GM18858 (cell line): ENCODE results near the gene FERMT2.
"Not testable (repeated sequence)": the region's sequence is repeated elsewhere in the genome, so short reads cannot be mapped to it uniquely, and the experiment has no call there.

ENCODE experiments used
- ATAC-seq: cut with Tn5 transposase; IDR thresholded peaks from one replicate; pipeline ENCODE4 v1.9.1; 2021; ENCODE audit not compliant: unreplicated experiment

Gene FERMT2

DNA sequence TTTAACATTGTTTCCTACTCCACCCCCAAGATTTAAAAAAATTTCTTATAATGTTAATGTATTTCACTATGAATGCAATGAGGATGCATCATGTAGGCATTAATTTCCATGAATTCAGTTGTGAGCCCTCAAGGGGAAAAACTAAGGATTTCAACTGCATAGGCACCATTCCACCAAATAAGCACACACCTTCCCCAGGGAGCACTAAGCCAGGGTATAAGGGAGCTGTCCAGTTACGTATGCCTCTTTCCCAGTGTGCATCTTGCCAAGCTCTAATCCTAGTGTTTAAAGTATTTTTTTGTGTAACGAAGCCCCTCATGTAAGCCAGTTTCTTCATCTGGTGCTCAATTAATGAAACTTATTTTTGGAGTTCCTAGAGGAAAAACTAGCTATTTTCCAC lies 6.6 kb downstream of the FERMT2 start:
- ATAC-seq, result no peak

DNA sequence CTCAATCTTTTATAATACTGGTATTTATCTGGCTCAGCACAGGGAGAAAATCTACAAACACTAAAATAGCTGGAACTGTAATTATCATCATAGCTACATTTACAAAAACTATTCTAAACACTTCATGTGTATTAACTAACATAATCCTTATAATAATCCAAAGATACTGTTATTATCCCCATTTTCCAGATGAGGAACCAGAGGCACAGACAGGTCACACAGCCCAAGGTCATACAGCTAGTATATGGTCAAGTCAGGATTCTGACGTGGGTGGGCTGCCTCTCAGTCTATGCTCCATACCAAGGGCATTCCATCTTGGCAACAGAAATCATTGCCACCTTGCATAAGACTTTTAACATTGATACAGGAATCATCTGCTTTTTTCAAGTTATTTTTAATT lies 11.4 kb downstream of the FERMT2 start:
- ATAC-seq, result no peak

GRCh38 chr14:52937869-52938268 lies 13.0 kb downstream of the FERMT2 start:
- no peak for ATAC-seq

GRCh38 chr14:52937306-52937705 lies 13.5 kb downstream of the FERMT2 start:
- no peak for ATAC-seq

GRCh38 chr14:52936437-52936836 lies 14.4 kb downstream of the FERMT2 start:
- ATAC-seq, result no peak

DNA sequence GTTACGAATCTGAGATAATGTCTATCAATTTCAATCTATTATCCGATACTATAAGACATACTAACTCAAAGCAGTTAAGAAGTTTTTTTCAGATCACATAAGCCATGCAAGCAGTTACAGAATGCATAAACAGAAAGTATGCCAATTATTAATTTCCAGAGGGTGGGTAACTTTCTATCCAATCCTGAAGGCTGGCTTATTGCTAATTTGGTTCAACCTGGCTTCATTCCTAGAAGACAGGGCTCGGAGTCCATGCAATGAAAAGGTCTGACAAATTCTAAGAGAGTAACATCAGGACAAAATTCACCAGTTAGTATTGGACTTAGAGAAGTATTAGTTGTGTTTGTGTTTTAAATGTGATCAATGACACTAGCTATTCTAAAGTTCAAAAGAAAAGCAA lies 15.0 kb downstream of the FERMT2 start:
- ATAC-seq, result no peak

- no peak for ATAC-seq
Measured at GRCh38 chr14:52934762-52935161, 16.1 kb downstream of the FERMT2 start.

- ATAC-seq, result no peak
Measured at GRCh38 chr14:52929192-52929807, 21.6 kb downstream of the FERMT2 start.

DNA sequence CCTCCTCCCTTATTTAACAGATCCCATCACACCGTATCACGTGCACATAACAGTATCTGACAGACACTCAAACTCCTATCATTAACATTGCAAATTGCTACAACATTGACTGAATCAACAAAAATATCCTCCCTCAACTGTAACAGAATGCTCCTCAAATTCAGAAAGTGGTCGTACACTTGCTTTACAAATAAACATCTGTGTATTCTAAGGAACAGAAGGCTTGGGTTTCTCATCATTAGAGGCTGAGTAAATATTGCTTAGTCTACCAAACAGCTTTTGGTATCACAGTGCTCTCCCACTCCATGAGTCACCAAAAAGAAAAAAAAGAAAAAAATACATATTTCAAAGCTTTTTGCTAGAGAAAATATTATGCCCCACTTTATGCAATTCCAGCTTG lies 23.9 kb downstream of the FERMT2 start:
- ATAC-seq, result no peak

DNA sequence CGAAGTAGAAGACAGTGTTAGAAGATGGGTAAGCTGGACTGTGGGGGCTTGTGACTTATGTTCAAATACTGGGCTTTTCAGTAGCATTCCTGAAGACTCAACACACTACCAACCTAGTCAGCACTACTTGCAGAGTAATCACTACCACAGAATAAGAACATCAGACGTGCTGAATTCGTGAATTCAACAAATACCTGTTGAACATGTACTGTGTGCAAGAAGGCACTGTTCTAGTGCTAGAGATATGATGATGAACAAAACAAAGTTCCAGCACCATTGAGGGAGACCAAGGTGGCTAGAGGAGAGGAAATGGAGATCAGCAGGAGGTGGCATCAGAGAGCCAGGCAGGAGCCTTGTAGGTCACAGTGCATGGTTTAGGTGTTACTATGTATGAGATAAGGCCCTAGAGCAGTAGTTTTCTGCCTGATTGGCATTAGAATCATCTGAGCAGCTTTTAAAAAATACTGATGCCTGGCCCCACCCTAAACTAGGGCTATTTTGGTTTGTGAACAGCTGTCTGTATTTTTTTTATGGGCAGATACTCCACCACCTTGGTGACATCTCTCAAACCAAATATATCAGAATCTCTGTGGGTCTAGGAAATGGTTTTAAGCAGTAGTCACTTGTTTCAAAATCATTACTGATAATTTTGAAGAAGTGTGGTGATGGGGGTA lies 26.8 kb downstream of the FERMT2 start:
- ATAC-seq, result no peak

DNA sequence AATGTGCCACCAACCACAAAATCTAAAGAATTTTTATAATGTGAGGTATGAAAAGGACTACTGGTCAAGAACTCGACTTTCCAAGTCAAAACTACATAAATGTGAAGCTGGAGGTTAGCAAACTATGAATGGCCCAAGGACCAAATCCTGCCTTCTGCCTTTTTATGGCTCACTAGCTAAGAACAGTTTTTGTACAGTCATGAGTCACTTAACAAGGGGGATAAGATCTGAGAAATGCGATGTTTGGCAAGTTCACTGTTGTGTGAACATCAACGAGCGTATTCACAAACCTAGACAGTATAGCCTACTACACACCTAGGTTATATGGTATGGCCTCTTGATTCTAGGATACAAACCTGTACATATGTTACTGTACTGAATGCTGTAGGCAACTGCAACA lies 28.2 kb downstream of the FERMT2 start:
- no peak for ATAC-seq

DNA sequence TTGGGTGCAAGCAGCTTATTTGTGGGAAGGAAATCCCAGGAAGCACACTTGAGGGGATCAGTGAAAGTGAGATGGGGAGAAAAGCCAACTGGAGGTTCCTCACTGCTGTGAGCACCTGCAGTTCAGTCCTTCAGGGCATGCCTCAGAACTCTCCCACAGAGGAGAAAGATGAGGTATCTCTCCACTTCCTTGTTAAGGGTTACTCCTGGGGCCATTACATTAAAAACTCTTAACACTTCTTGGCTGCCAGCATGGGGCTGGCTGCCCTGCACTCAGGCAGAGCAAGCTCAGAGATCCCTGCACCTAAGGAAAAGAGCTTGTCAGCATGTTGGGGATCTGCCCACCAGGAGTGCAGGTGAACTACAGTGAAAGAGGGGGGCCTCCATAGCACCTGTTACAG lies 28.8 kb downstream of the FERMT2 start:
- ATAC-seq, result no peak

DNA sequence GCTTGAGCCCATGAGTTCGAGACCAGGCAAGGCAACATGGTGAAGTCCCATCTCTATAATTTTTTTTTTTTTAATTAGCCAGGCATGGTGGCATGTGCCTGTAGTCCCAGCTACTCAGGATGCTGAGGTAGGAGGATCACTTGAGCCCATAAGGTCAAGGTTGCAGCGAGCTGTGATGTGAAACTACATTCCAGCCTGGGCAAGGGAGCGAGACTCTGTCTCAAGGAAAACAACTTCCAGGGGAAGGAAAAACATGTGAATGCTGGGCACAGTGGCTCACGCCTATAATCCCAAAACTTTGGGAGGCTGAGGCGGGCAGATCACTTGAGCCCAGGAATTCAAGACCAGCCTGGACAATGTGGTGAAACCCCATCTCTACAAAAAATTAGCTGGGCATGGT lies 30.4 kb downstream of the FERMT2 start:
- not testable (repeated sequence) for ATAC-seq

DNA sequence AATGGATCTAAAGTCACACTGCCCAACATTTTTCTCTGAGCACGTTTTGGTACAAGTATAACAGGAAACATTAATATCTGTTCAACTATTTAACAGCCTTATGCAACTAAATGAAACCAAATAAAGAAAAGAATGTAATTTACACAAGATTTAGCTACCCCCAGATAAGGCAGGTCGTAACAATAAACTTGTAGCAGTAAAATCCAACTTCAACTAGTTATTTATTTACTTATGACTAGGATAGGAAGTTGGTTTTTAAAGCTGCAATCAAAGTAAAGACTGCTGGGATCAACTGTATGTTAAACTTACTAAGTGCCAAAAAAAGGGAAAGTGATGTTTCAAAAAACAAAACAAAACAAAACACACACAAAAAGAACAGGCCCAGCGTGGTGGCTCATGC lies 30.9 kb downstream of the FERMT2 start:
- no peak for ATAC-seq

- ATAC-seq, result peak; percentile 93
Measured at GRCh38 chr14:52918486-52918885, 32.4 kb downstream of the FERMT2 start.

- ATAC-seq, result no peak
Measured at GRCh38 chr14:52917735-52918134, 33.1 kb downstream of the FERMT2 start.

- no peak for ATAC-seq
Measured at GRCh38 chr14:52914295-52914694, 36.6 kb downstream of the FERMT2 start.

DNA sequence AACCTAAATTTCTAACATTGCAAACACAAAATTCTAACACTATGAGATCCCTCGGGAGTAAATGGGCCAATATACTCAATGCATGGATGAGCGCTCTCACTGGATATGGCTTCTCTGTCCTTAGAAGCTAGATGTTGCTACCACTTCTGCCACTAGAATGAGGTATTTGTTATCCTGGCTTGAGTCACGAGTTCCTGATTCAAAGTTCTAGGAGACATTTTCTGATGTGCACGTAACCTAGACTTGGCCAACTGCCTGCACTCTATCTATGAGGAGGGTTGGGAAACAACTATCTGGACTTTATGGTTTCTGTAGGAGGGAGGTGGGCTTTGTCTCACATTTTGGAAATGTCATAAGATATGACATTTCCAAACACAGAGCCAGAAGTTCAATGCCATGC lies 37.6 kb downstream of the FERMT2 start:
- no peak for ATAC-seq

DNA sequence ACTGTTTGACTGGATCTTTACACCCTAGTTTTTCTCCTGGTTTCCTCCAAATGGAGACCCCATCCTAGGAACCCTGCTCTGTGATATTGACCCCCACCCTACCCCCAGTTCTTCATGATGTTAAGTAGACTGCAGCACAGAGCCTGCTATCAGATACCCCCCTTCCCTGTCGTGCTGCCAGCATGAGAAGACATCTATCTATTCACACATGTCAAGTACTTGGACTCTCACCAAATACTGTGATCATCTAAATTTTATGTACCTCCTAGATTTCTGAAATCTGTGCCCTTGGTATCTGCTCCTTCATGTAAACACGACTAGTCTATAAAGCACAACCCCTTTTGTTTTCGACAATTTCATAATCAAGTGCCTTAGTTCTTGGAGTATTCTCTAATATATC lies 38.9 kb downstream of the FERMT2 start:
- ATAC-seq, result no peak

GRCh38 chr14:52910572-52910971 lies 40.3 kb downstream of the FERMT2 start:
- no peak for ATAC-seq

GRCh38 chr14:52907949-52908348 lies 42.9 kb downstream of the FERMT2 start:
- no peak for ATAC-seq

GRCh38 chr14:52906141-52906601 lies 44.7 kb downstream of the FERMT2 start:
- no peak for ATAC-seq
